IMR-90 (cell line): ENCODE measurements around the gene NKAIN1. TPM values are rescaled to one million over a fixed set of nuclear protein-coding genes. Genes with fewer than 3 reads are reported as not detected.
A peak's percentile ranks its signal among the peaks of the same experiment; 100 is the strongest.

Source experiments
- ATAC-seq: fragments of 200-7000 bp; cut with Tn5 transposase; 2 replicates; pipeline ENCODE4 v1.9.1; 2020; ENCODE audit warnings: low read depth, mild to moderate bottlenecking, moderate library complexity
- BruUV-seq: library from RNA; stranded (reverse); fragments of 400-500 nt; replicated peaks from 2 replicates; lab custom pipeline; 2021; lab: Mats Ljungman, UMichigan
- CTCF ChIA-PET: fragments of 300-600 bp; formaldehyde crosslinking; extraction: SDS; loops from one replicate; lab custom pipeline; 2021; ENCODE audit warnings: antibody characterized with exemption; lab: Yijun Ruan, JAX
- POLR2A ChIA-PET: fragments of 300-600 bp; sonication (Branson Sonifier 250); formaldehyde crosslinking; loops from one replicate; lab custom pipeline; 2022; ENCODE audit warnings: antibody characterized with exemption; ENCODE audit not compliant: unreplicated experiment; lab: Charles Lee
- DNase-seq: peaks from one replicate; pipeline ENCODE4 v3.0.0; 2013
- H2AFZ ChIP-seq: replicated peaks from 2 replicates; pipeline ENCODE3; 2013; ENCODE audit warnings: low read length, mild to moderate bottlenecking; ENCODE audit not compliant: poor library complexity
- H2AK5ac ChIP-seq: 2 replicates; pipeline ENCODE4 v1.6.1; 2013; ENCODE audit warnings: low read depth, low read length, inconsistent platforms
- H2AK9ac ChIP-seq: replicated peaks from 2 replicates; pipeline ENCODE3; 2013; ENCODE audit warnings: mild to moderate bottlenecking, low read depth, low read length, moderate library complexity; ENCODE audit not compliant: poor library complexity
- H2BK120ac ChIP-seq: 2 replicates; pipeline ENCODE4 v1.6.1; 2013; ENCODE audit warnings: low read depth, low read length, inconsistent platforms
- H2BK15ac ChIP-seq: 3 replicates; pipeline ENCODE4 v1.6.1; 2013; ENCODE audit warnings: low read depth, low read length, inconsistent platforms
- H2BK20ac ChIP-seq: 2 replicates; pipeline ENCODE4 v1.6.1; 2013; ENCODE audit warnings: low read depth, mild to moderate bottlenecking, inconsistent platforms, low read length, moderate library complexity
- H2BK5ac ChIP-seq: 2 replicates; pipeline ENCODE4 v1.6.1; 2013; ENCODE audit warnings: mild to moderate bottlenecking, low read depth, low read length, inconsistent platforms; ENCODE audit not compliant: poor library complexity, severe bottlenecking
- H3K14ac ChIP-seq: replicated peaks from 2 replicates; pipeline ENCODE4 v1.6.1; 2013; ENCODE audit warnings: low read depth, low read length, inconsistent platforms
- H3K18ac ChIP-seq: 2 replicates; pipeline ENCODE4 v1.6.1; 2013; ENCODE audit warnings: low read depth, low read length, control low read depth
- H3K23ac ChIP-seq: 2 replicates; pipeline ENCODE4 v1.6.1; 2013; ENCODE audit warnings: low read depth, low read length, inconsistent platforms
- H3K27ac ChIP-seq: 2 replicates; pipeline ENCODE4 v1.5.1; 2013; ENCODE audit warnings: mild to moderate bottlenecking, control low read depth, low read length; ENCODE audit not compliant: insufficient read depth
- H3K27me3 ChIP-seq: 2 replicates; pipeline ENCODE4 v1.6.1; 2013; ENCODE audit warnings: low read length; ENCODE audit not compliant: control insufficient read depth, insufficient read depth
- H3K36me3 ChIP-seq: 2 replicates; pipeline ENCODE4 v1.6.1; 2013; ENCODE audit warnings: low read length, mixed read lengths; ENCODE audit not compliant: control insufficient read depth, insufficient read depth
- H3K4ac ChIP-seq: 2 replicates; pipeline ENCODE4 v1.6.1; 2013; ENCODE audit warnings: low read depth, low read length, inconsistent platforms
- H3K4me1 ChIP-seq: 2 replicates; pipeline ENCODE4 v1.6.1; 2013; ENCODE audit warnings: low read length, mixed read lengths; ENCODE audit not compliant: control insufficient read depth, insufficient read depth
- H3K4me2 ChIP-seq: 2 replicates; pipeline ENCODE4 v1.6.1; 2013; ENCODE audit warnings: low read depth, mild to moderate bottlenecking, control low read depth, low read length, moderate library complexity
- H3K4me3 ChIP-seq: 2 replicates; pipeline ENCODE4 v1.5.1; 2013; ENCODE audit warnings: low read depth, mild to moderate bottlenecking, control low read depth, low read length, moderate library complexity; ENCODE audit not compliant: insufficient read depth
- H3K56ac ChIP-seq: 2 replicates; pipeline ENCODE4 v1.6.1; 2013; ENCODE audit warnings: low read length, inconsistent platforms; ENCODE audit not compliant: insufficient read depth; ENCODE audit errors: extremely low read depth
- H3K79me1 ChIP-seq, 2 experiments: 2 replicates each; pipeline ENCODE4 v1.6.1; 2013; ENCODE audit warnings: low read length in 2 of 2, inconsistent platforms in 1 of 2, low read depth in 1 of 2
- H3K9ac ChIP-seq: 2 replicates; pipeline ENCODE4 v1.6.1; 2013; ENCODE audit warnings: low read depth, low read length, control low read depth
- H3K9me1 ChIP-seq: 2 replicates; pipeline ENCODE4 v1.6.1; 2013; ENCODE audit warnings: low read length, inconsistent platforms; ENCODE audit not compliant: insufficient read depth
- H3K9me3 ChIP-seq: 2 replicates; pipeline ENCODE4 v1.6.1; 2013; ENCODE audit warnings: low read length; ENCODE audit not compliant: control insufficient read depth, insufficient read depth
- H4K20me1 ChIP-seq: 2 replicates; pipeline ENCODE4 v1.6.1; 2013; ENCODE audit warnings: low read length, inconsistent platforms; ENCODE audit not compliant: insufficient read depth
- H4K5ac ChIP-seq: 2 replicates; pipeline ENCODE4 v1.6.1; 2013; ENCODE audit warnings: mild to moderate bottlenecking, low read depth, low read length, control low read depth
- H4K8ac ChIP-seq, 2 experiments: 2 replicates each; pipeline ENCODE4 v1.6.1; 2013; ENCODE audit warnings: low read depth in 2 of 2, low read length in 2 of 2, control low read depth in 1 of 2, inconsistent platforms in 1 of 2
- H4K91ac ChIP-seq: 2 replicates; pipeline ENCODE4 v1.6.1; 2013; ENCODE audit warnings: low read depth, low read length, inconsistent platforms; ENCODE audit not compliant: insufficient read depth
- BHLHE40 ChIP-seq: fragments of 150-350 bp; IDR thresholded peaks from 2 replicates; pipeline ENCODE4 v1.6.1; 2016; ENCODE audit warnings: mild to moderate bottlenecking, low read depth, low read length
- CEBPB ChIP-seq: IDR thresholded peaks from 2 replicates; pipeline ENCODE4 v1.6.1; 2012; ENCODE audit warnings: low read depth, low read length, improper control_type of control experiment
- CHD1 ChIP-seq: IDR thresholded peaks from 2 replicates; pipeline ENCODE4 v1.6.1; 2012; ENCODE audit warnings: low read depth, low read length, improper control_type of control experiment
- CTCF ChIP-seq: conservative IDR thresholded peaks from 2 replicates; pipeline ENCODE4 v1.5.1; 2012; ENCODE audit warnings: mild to moderate bottlenecking, low read depth, low read length, improper control_type of control experiment
- FOS ChIP-seq: fragments of 150-350 bp; IDR thresholded peaks from 2 replicates; pipeline ENCODE4 v1.6.1; 2016; ENCODE audit warnings: low read depth, low read length
- MAFK ChIP-seq: IDR thresholded peaks from 2 replicates; pipeline ENCODE4 v1.6.1; 2012; ENCODE audit warnings: low read depth, low read length, improper control_type of control experiment
- MXI1 ChIP-seq: IDR thresholded peaks from 2 replicates; pipeline ENCODE4 v1.6.1; 2012; ENCODE audit warnings: low read depth, mild to moderate bottlenecking, low read length, moderate library complexity, borderline replicate concordance
- NFE2L2 ChIP-seq: fragments of 150-350 bp; IDR thresholded peaks from 2 replicates; pipeline ENCODE4 v1.6.1; 2016; ENCODE audit warnings: low read depth, mild to moderate bottlenecking, low read length
- POLR2A ChIP-seq: IDR thresholded peaks from 2 replicates; pipeline ENCODE4 v1.6.1; 2012; ENCODE audit warnings: mild to moderate bottlenecking, low read depth, low read length
- RCOR1 ChIP-seq: IDR thresholded peaks from 2 replicates; pipeline ENCODE4 v1.6.1; 2012; ENCODE audit warnings: mild to moderate bottlenecking, low read length, improper control_type of control experiment; ENCODE audit not compliant: insufficient replicate concordance
- RFX5 ChIP-seq: IDR thresholded peaks from 2 replicates; pipeline ENCODE4 v1.8.0; 2012; ENCODE audit warnings: low read depth, mild to moderate bottlenecking, low read length, moderate library complexity
- SMC3 ChIP-seq: fragments of 150-350 bp; IDR thresholded peaks from 2 replicates; pipeline ENCODE4 v1.6.1; 2016; ENCODE audit warnings: low read depth, mild to moderate bottlenecking, antibody characterized with exemption, low read length, moderate library complexity
- USF2 ChIP-seq: fragments of 150-350 bp; IDR thresholded peaks from 2 replicates; pipeline ENCODE4 v1.6.1; 2017; ENCODE audit warnings: mild to moderate bottlenecking, antibody characterized with exemption, low read length, low read depth
- WGBS, 2 experiments: methylation state at CpG; one replicate each; pipeline versions ENCODE4 v1.1.5 to v1.1.7; 2013; ENCODE audit warnings: missing lambda C conversion rate in 2 of 2; ENCODE audit not compliant: insufficient read length in 1 of 2; ENCODE audit errors: extremely low coverage in 2 of 2; 5-methylcytosine and 5-hydroxymethylcytosine counted together
- dilution Hi-C: fragments of 300-500 bp; cut with HindIII; formaldehyde crosslinking; loops from one replicate; pipeline ENCODE4 v1.14.3; 2018; ENCODE audit warnings: low sequenced_read_pairs; ENCODE audit not compliant: unreplicated experiment
- in situ Hi-C: fragments of 300-500 bp; cut with MboI; formaldehyde crosslinking; loops from 3 replicates; pipeline ENCODE4 v1.14.3; 2019; ENCODE audit warnings: low sequenced_read_pairs, inconsistent platforms, mixed read lengths
- intact Hi-C: fragments of 100-400 bp; cut with micrococcal nuclease; formaldehyde crosslinking; loops from 2 replicates; pipeline ENCODE4 v1.10.0; 2022
- polyA plus RNA-seq, 3 experiments: library from polyadenylated mRNA; depleted of rRNA; stranded (reverse); fragments of >200 nt; gene quantifications; 2 replicates each; pipeline ENCODE4 v1.2.3, GENCODE V29; 2012; ENCODE audit warnings: low replicate concordance in 1 of 3
- total RNA-seq: library from RNA; depleted of rRNA; stranded (reverse); fragments of >200 nt; gene quantifications from 2 replicates; pipeline ENCODE4 v1.2.3, GENCODE V29; 2012
- TF ChIP-seq, protein P1 (sequence below): fragments of 150-350 bp; IDR thresholded peaks from 2 replicates; pipeline ENCODE4 v1.6.1; 2016; ENCODE audit warnings: low read depth, mild to moderate bottlenecking, low read length, moderate library complexity, borderline replicate concordance

NKAIN1 gene
- total and polyA plus RNA-seq, 2 of the 4 experiments (the other 2 are of a cell fraction): under 0.01 to 0.09 TPM

DNA sequence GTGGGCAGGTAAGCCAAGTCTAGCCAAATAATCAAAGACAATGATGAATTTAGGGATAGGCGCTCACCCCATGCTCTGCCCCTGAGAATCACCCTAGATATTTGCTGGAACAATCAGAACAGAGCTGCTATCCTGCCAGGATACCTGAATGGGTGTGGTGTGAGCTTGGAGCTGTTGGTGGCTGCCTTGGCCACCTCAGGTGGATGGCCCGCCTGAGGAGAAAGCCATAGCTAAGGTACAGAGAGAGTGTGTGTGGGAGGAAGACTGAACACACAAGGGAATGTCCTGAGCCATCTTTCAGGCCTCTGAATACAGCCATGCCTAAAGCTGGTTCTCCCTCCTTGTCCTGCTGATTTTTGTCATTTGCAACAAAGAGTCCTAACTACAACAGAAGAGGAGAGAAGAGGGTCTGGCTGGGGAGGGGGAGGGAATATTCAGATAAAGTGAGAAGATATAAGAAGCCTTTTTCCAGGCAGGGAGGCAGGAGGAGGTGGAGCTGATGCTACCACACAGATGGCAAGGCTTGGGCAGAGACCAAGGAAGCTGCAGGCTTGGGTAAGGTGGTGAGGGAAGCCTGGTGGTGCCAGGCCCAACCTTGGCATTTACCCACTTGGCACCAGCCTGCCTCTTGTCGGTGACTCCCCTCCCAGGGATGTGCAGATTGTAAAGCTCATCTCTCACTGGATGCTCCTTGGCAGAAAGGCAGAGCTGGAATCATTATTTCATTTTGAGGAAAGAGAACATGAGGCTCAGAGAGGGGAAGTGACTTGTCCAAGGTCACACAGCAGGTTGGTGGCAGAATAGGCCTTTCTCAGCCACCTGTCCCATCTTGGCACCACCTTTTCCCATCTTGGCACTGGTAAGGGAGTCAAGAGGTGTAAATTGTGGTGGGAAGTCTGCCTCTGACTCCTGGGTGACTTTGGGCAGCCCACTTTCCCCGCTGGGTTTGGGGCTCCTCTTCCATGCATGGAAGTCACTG, 49.7 kb downstream of the NKAIN1 start:
- CTCF ChIA-PET: no interaction called here
- H2BK20ac ChIP-seq: no peak overlapping the region
- H3K9ac ChIP-seq: no peak overlapping the region
- no peak overlapping the region; the same call in 1 of the 2 replicates for H3K56ac ChIP-seq
- H3K9me1 ChIP-seq: no peaks in the 10 kb centered on the region
- H4K91ac ChIP-seq: no peak overlapping the region
- no peak overlapping the region for H2BK120ac ChIP-seq
- no peaks in the 10 kb centered on the region for H4K20me1 ChIP-seq
- dilution Hi-C loops (no loop called here), in situ Hi-C loops (loop anchor here (10.0 kb wide), 2 partner anchors 235 to 355 kb away; no protein-coding TSS in a partner anchor), intact Hi-C loops (loop anchor here (10.0 kb wide), 1 partner anchor 105 kb away; the partner anchor contains the start of genes SNRNP40 and ZCCHC17)
- H3K27me3 ChIP-seq: peaks cover 40% of the 10 kb centered on the region
- ATAC-seq (no peak), DNase-seq (no peak)
- POLR2A ChIA-PET: no interaction called here
- H2AK5ac ChIP-seq: no peak overlapping the region
- no peak overlapping the region for H3K18ac ChIP-seq
- no peak overlapping the region for H4K5ac ChIP-seq
- no peak overlapping the region for H2AFZ ChIP-seq
- no peaks in the 10 kb centered on the region for H3K79me1 ChIP-seq
- H4K8ac ChIP-seq: no peak overlapping the region
- H3K36me3 ChIP-seq: no peaks in the 10 kb centered on the region
- WGBS, 2 experiments: no CpG with 5 or more reads among the region's 4 CpGs
- no TSS peak for BruUV-seq
- no peaks in the 10 kb centered on the region for H3K9me3 ChIP-seq
- H3K14ac ChIP-seq: no peak overlapping the region
- no peak overlapping the region for H3K27ac ChIP-seq
- no peaks in the 10 kb centered on the region for H3K4me1 ChIP-seq
- no peak overlapping the region for H3K4me2 ChIP-seq
- no peak overlapping the region for H3K4ac ChIP-seq
- H3K23ac ChIP-seq: no peak overlapping the region
- H2BK5ac ChIP-seq: no peak overlapping the region
- peak overlapping the region; percentile 26 for H2AK9ac ChIP-seq
- H3K4me3 ChIP-seq: no peak overlapping the region
- no peak overlapping the region for H2BK15ac ChIP-seq
- TF ChIP-seq USF2 (no peak), CHD1 (no peak), FOS (no peak), MXI1 (no peak), SMC3 (no peak), RCOR1 (no peak), CEBPB (no peak), NFE2L2 (no peak), RFX5 (no peak), BHLHE40 (no peak), POLR2A (no peak), CTCF (no peak), MAFK (no peak)
- TF ChIP-seq, protein P1, sequence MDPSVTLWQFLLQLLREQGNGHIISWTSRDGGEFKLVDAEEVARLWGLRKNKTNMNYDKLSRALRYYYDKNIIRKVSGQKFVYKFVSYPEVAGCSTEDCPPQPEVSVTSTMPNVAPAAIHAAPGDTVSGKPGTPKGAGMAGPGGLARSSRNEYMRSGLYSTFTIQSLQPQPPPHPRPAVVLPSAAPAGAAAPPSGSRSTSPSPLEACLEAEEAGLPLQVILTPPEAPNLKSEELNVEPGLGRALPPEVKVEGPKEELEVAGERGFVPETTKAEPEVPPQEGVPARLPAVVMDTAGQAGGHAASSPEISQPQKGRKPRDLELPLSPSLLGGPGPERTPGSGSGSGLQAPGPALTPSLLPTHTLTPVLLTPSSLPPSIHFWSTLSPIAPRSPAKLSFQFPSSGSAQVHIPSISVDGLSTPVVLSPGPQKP: no peak
